Islet precursor cell (in vitro differentiated cells): ENCODE measurements around the gene CIDEC.
"Not testable (repeated sequence)": the region's sequence is repeated elsewhere in the genome, so short reads cannot be mapped to it uniquely, and the experiment has no call there.

Experiments used
- DNase-seq: peaks from one replicate; pipeline ENCODE4 v3.0.0-alpha.2; 2018

Gene CIDEC

DNA sequence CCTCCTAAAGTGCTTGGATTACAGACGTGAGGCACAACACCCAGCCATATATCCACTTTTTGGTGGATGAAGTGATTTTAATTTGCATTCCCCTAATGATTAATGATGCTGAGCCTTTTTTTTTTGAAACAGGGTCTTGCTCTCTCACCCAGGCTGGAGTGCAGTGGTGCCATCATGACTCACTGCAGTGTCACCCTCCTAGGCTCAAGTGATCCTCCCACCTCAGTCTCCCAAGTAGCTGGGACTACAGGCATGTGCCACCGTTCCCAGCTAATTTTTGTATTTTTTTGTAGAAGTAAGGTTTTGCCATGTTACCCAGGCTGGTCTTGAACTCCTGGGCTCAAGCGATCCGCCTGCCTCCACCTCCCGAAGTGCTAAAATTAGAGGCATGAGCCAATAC is 8.0 kb downstream of the CIDEC start:
- not testable (repeated sequence) for DNase-seq

DNA sequence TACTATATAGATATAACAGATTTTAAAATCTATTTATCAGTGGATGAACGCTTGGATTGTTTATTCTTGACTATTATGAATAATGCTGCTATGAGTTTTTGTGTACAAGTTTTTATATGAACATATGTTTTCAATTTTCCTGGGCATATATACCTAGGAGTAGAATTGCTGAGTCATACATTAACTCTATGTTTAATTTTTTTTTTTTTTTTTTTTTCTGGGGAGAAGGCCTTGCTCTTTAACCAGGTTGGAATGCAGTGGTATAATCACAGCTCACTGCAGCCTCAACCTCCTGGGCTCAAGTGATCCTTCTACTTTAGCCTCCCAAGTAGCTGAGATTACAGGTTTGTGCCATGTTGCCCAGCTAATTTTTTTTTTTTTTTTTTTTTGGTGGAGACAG is 9.1 kb downstream of the CIDEC start:
- DNase-seq: no peak

DNA sequence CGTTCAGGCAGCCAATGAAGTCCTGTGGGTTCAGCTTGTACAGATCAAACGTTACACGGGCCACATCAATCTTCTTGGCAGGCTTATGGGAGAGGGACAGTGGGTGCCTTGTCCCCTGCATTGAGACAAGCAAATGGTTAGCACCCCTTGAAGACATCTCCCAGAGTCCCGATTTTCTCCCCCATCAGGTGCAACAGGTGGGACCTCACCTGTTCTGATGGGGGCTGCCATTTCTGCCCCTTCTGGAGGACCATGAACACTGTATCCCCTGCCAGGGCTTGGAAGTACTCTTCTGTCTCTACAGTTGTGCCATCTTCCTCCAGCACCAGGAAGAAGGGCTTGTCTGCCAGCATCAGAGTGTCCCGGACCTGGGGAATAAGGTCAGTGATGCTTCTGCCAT is 10.1 kb downstream of the CIDEC start:
- DNase-seq: no peak

DNA sequence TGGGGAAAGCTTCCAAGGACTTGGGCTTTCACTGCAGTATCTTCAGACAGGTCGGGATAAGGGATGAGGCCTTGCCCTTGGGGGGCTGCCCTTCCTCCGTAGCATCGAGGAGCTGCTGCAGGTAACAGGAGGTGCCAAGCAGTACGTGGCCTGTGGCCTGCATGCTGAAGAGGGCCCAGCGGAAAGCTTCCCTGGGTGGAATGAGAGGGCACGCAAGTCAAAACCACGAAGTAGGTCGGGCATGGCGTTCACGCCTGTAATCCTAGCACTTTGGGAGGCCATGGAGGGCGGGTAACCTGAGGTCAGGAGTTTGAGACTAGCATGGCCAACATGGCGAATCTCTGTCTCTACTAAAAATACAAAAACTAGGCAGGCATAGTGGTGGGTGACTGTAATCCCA is 12.9 kb downstream of the CIDEC start:
- no peak for DNase-seq

DNA sequence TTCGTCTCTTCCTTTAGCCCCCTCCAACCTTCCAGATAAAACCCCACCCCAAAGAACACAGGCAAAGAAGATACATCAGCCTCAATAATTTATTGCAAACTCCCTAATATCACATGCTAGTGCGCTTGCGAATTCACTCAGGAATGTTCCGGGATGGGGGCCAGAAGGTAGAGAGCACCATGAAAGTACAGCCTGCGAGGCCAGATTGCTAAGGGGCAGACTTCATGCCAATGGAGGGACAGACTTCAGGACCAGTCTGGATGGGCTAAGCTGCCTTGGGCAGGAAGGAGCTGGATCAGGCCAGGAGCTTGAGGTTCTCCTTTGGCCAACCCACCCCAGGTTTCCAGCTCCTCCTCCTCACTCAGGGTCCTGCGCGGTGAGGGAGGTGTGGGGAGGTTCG is 13.4 kb downstream of the CIDEC start:
- DNase-seq: no peak

DNA sequence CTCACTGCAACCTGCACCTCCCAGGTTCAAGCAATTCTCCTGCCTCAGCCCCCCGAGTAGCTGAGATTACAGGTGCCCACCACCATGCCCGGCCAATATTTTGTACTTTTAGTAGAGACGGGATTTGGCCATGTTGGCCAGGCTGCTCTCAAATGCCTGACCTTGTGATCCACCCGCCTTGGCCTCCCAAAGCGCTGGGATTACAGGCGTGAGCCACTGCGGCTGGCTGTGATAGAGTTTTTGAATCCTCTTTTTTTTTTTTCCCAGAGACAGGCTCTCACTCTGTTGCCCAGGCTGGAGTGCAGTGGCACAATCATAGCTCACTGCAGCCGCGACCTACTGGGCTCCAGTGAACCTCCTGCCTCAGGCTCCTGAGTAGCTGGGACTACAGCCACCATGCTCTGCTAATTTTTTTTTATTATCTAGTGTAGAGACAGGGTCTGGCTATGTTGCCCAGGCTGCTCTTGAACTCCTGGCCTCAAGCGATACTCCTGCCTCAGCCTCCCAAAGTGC is 14.9 kb downstream of the CIDEC start:
- not testable (repeated sequence) for DNase-seq

DNA sequence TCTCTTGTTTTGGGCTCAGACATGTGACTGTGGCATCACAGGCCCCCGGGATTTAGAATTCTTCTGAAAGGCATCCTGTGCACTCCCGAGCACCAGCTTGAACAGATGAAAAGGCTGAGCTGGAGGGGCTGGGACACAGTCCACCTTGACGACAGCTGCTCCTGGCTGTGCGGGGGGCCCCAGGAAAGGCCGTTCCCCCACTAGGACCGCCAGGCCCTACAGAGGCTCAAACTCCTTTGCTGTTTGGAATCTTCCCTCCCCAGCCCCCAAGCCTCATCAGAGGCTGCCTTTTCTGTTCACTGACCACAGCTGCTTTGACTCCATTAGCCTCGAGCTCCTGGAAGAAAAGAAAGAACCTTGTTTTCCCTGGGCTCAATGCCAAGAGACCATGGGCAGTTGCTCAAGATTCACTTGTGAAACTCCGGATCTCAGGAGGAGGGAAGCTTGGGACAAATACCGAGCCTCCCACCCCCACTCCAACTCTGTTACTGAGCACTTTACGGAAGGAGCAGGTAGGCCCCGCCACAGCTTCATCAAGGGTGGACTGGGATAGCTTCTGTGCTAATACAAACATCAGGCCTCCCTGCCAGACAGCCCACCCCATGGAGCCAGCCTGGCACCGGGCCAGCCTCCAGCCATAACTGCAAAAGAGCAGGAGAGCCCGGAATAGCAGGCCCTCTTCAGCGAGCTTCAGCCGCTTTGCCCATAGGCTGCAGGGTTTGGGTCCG is 15.7 kb downstream of the CIDEC start:
- DNase-seq: no peak

DNA sequence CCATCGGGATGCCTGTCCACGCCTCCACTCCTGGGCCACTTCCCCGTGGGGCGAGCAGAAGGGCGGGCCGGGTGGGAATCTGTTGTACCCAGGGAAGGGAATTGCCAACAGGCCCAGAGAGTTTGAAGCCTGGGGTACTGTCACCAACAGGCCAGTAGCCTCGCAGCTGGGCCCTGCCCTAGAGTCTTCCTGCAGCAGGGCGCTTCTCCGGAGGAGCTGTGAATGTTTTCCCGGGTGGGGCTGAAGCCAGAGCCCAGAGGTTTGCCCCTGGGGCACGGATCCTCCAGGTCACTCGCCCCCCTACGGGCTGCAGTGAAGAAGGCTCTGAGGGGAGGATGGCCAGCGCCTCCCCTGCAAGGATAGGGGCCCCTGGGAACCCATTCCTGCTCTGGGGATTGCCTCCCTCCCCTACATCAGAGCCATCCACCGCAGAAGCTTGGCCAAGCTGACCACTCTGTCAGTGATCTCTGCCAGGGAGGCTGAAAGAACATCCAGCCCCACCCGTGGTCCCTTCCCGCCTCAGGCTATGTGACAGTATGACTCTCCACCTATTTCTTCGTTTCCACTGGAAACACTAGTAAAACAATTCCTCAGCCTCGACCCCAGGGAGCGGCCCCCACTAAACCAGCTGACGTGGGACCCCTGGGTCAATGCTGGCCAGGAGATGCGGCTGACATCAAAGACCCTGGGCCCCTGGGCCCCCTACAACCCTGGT is 16.8 kb downstream of the CIDEC start:
- DNase-seq: no peak

DNA sequence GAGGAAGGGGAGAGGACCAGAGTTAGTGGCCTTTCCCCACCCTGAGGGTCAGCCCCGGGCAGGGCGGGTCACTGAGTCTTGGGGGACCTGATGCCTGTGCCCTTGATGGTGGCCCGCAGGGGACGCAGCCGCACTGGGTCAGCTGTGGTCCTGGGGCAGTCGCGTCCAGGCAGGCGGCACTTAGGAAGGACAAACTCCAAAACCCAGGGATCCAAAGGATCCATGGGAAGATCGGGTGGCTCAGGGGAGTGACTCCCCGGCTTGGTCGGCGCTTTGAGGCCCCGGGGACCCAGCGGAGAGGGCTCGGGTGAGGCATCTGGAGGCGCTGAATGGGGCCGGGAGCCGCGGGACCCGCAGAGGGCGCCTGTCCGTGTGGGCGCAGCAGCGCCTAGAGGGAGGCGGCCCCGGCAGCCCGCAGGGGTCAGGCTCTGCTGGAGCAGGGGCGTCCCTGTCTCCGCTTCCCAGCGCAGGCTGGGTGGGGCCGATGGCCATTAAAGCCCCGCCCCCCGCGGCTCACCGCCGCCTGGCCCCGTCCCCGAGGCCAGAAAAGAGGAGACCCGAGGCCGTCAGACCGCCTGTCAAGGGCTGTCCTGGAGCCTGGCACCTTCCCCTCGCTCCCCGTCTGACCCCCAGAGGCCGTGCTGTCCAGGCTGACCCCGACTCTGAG is 17.5 kb downstream of the CIDEC start:
- DNase-seq: peak; percentile 94

DNA sequence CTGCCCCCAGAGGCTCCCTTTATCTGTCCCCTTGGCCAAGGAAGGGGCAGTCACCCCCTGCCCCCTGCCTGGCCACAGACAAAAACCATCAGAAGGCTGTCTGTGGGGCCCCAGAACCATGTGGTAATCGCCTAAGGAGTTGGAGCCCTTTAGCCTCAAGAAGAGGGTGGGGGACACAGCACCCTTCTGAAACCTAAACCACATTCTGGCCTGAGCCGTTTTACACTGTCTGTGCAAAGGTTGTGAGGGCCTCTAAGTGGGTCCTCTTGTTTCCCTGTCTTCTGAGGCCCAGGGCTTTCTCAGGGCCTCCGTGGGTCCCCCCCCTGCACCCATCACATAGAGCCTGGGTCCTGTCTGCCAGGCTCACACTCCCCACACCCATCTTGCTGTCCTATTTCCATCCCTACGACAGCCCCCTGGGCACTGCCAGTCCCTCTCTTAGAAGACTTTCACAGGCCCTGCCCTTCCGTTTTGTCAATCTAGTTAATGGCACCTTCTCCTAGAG is 18.4 kb downstream of the CIDEC start:
- no peak for DNase-seq

DNA sequence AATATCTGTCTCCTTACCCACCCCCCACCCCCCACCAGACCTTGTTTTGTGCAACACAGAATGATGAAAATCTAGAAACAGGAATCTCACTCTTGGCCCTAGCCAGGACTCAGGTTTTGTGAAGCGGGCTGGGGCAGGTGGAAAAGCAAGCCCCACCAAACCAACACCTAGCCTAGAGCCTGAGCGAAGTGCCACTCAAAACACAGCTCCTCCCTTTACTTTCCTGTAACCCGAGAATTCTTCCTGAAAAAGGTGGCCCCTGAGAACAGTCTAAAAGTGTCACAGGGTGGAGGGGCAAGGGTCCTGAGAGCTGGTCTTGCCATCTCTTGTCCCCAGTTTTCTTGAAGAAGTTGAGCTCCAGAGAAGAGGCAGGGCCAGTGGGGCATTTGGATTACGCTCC is 18.9 kb downstream of the CIDEC start:
- DNase-seq: no peak

DNA sequence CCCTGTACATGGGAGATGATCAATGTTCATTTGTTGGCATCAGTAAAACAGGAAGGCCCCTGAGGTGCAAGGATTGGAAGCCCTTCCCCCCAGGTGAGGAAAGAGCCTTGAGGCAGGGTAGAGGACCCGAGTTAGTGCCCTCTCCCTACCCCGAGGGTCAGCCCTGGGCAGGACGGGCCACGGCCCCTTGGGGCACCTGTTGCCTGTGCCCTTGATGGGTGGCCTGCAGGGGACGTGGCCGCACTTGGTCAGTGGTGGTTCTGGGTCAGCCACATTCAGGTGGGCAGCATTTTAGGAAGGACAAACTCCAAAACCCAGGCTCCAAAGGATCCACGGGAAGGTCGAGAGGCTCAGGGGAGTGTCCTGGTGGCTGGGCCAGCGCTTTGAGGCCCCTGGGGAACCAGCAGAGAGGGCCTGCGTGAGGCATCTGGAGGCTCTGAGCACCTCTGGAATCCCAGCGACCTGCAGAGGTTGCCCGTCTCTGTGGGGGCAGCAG is 20.5 kb downstream of the CIDEC start:
- no peak for DNase-seq

DNA sequence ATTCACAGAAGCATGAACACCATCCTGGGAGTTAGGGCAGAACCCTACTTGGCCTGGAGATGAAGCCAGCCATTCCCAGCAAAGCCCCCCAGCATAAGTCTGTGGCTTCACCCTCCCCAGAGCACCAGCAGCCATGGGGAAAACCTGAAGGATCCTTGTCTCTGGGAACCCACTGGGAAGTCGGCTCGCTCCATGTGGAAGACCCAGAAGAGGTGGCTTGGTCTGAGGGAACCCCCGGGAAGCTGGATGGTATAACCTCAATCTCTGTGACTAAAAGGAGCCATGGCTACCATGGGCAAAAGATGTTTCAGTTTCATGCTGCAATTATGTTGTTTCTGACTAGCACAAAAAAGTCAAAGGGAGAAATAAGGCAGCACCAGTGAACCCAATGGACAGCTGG is 24.5 kb downstream of the CIDEC start:
- no peak for DNase-seq

DNA sequence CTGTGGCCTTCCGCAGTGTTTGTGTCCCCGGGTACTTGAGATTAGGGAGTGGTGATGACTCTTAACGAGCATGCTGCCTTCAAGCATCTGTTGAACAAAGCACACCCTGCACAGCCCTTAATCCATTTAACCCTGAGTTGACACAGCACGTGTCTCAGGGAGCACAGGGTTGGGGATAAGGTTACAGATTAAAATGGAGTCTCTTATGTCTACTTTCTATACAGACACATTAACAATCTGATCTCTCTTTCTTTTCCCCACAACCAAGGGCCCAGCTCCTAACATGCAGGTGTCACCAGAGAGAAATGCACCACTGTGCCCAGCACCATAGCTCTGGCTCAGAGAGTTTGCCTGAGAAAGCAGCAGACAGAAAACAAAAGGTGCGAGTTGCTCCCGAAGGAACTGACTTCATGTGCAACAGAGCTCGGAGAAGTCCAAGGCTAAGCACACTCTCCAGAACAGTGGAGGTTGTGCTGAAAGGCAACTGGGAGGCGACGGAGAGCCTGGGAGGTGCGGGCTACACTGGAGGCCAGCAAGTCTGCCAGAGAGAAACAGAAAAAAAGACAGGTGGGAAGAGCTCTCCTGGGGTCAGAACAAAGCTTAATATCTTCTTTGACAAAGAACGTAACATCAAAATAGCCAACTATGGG is 25.6 kb downstream of the CIDEC start:
- not testable (repeated sequence) for DNase-seq

DNA sequence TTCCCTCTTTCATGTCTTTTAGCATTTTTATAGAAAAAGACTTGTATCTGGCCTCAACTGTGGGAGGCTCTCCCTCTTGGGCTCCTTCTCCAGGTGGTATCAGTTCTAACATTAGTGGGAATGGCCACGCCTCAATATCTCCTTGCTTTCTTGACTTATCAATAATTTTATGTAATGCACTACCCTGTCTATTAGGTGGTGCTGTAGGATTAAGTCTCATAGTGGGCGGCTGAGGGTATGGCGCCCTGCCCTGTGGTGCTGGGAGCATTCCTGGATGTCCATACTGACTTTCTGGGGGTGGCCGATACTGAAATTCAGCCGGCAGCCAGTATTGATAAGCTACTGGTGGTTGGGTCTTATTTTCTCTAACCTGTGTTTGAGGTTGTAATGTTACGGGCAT is 27.5 kb downstream of the CIDEC start:
- no peak for DNase-seq

DNA sequence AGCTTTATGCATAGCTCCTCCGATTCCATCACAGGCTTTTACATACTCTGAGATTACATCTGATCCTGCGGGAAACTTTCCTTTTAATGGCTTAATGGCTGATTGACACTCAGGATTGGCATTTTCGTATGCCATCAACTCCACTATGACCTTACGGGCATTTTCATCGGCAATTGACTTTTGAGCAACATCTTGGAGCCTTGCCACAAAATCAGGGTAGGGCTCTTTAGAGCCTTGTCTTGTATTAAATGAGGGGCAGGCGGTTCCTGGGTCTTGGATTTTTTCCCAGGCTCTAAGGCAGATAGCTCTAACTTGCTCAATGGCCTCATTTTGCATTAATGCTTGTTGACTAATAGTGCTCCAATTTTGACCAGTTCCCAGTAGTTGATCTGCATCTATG is 28.1 kb downstream of the CIDEC start:
- not testable (repeated sequence) for DNase-seq

DNA sequence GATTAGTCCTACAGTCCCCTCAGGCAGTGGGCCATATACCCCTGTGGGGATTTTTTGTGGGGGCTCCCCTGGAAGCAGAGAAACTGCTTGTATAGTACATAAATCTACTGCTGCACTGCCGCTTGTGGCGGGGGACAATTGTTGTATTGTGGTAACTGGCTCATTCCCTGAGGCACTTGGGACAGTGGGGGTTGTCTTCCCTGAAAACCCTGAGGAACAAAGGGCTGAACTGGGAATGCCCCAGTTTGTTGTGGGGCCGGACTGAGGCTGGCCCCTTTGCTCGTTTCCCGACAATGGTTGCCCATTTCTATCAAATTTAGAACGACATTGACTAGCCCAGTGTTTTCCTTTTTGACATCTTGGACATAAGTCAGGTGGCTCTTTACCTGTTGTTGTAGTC is 28.7 kb downstream of the CIDEC start:
- DNase-seq: not testable (repeated sequence)

DNA sequence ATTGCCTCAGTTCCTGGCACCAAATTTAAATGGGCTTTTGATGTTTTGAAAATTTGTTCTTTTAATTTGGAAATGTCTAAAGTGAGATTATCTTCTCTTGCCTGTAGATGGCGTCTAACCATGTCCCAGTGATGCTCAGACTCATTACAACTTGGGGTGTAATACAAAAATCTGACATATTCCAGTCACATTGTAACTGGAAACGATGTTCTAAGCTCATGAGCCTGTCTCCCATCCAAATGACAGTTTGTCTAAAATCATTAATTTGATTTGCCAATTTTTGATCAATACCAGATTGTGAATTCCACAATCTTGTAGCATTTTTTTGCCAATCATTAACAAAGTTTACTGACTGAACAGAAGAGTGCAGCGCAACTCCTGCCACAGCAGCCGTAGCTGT is 31.2 kb downstream of the CIDEC start:
- not testable (repeated sequence) for DNase-seq

DNA sequence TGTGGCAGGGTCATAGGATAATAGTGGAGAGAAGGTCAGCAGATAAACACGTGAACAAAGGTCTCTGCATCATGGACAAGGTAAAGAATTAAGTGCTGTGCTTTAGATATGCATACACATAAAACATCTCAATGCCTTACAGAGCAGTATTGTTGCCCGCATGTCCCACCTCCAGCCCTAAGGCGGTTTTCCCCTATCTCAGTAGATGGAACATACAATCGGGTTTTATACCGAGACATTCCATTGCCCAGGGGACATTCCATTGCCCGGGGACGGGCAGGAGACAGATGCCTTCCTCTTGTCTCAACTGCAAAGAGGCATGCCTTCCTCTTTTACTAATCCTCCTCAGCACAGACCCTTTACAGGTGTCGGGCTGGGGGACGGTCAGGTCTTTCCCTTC is 32.2 kb downstream of the CIDEC start:
- DNase-seq: peak; percentile 81

DNA sequence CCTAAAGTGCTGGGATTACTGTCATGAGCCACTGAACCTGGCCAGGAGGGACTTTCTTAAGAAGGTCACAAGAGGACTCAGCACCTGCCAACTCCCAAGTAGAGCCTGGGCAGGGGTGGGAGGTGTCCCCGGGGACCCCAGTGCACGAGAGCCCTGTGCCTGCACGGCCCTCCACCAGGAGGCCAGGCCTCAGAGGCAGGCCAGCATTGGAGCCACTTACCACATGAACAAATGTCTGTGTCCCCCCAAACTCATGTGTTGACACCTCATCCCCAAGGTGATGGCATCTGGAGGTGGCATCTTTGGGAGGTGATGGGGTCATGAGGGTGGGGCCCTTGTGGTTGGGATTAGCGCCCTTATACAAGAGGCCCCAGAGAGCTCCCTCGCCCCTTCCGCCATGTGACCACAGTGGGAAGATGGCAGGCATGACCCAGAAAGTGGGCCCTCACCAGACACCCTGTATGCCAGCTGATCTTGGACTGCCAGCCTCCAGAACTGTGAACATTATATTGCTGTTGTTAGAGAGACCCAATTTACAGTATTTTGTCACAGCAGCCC is 33.0 kb downstream of the CIDEC start:
- no peak for DNase-seq

DNA sequence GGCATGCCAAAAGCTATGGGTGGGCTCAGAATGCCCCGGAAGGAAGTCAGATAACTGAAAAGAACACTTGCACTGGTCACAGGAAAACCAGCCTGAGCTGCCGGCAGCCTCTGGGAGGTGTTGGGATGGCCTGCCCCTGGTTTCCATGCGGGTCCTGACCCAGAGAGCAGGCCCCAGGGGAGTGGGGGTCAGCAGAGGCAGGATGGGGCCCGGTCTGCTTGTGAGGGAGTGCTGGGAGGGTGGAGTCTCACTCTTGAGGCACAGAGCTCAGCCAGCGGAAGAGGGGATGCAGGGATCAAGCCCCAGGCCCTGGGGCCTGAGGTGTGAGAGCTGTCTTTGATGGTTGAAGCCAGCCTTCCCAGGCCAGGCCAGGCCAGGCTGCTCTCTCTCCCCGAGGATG is 33.8 kb downstream of the CIDEC start:
- DNase-seq: no peak

DNA sequence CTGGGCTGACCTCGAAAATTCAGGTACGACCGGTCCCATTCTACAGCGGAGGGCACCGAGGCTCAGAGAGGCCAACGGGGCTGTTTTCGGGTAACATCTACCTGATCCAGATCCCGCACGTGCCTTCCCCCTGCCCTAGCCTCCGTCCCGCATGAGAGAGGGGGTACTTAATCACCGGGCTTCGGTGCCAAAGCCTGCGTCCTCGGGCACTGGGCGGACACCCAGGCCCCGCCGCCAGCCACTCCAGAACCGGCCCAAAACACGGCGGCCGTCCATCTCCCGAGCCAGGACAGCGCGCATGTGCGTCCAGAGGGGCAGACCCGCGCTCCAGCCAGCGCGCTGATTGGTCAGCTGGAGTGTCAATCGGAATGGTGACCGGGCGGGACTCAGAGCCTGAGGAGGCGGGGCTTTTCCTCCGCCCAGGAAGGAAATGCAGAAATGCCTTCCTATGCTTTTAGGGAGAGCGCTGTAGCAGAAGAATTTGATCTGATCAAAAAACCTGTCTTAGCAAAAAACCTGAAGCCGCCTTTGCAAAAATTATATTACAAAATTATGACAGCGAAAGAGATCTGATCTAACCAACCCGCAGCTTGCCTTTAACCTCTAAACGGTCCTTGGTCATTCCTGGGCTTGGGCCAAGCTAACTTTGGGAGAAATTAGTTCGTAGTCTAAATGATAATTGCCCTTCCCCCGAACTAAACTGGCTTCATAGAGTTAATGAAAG is 36.2 kb downstream of the CIDEC start, which contains the start of gene RPUSD3:
Gene RPUSD3 (minus strand): TSS at position 294 of the 724 bp plus-strand sequence. CDS start 18 bp downstream, at position 276.
- peak; percentile 97 for DNase-seq
